Ovary (tissue), 3 donors: Measurements from ENCODE around the gene SLC7A1.

Source experiments
- EP300 ChIP-seq: sonication (generic); formaldehyde crosslinking; IDR thresholded peaks from one replicate; pipeline ENCODE4 v1.6.1; 2017; ENCODE audit warnings: antibody characterized with exemption
- TF ChIP-seq, protein P1 (sequence below), 3 donors: fragments of 450-650 bp in 2 of 3; fragments of 200-600 bp in 1 of 3; IDR thresholded peaks; one replicate each; pipeline versions ENCODE4 v1.5.1 to v1.8.0; 2016 to 2022; ENCODE audit warnings: antibody characterized with exemption in 3 of 3, mild to moderate bottlenecking in 1 of 3
- donor health status: DM: no; HTN: no; CAD: no.

DNA sequence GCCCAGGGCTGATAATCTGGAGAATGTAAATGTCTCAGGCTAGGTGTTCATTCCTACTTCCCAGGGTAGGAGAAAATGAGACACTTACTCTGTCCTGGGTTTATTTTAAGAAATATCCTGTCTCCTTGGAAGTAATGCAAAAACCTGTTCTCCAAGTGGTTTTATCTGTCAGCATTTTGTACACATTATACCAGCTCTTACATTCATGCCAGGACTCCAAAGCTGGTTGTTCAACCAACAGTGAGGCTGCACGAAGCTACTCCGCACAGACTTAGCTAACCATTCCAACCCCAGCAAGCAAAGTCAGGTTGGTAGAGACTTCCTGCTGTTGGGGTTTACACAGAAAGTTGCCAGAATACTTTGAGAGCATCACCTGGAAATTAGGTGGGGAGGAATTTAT lies 55.6 kb downstream of the SLC7A1 start:
- TF ChIP-seq, protein P1, sequence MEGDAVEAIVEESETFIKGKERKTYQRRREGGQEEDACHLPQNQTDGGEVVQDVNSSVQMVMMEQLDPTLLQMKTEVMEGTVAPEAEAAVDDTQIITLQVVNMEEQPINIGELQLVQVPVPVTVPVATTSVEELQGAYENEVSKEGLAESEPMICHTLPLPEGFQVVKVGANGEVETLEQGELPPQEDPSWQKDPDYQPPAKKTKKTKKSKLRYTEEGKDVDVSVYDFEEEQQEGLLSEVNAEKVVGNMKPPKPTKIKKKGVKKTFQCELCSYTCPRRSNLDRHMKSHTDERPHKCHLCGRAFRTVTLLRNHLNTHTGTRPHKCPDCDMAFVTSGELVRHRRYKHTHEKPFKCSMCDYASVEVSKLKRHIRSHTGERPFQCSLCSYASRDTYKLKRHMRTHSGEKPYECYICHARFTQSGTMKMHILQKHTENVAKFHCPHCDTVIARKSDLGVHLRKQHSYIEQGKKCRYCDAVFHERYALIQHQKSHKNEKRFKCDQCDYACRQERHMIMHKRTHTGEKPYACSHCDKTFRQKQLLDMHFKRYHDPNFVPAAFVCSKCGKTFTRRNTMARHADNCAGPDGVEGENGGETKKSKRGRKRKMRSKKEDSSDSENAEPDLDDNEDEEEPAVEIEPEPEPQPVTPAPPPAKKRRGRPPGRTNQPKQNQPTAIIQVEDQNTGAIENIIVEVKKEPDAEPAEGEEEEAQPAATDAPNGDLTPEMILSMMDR (IDR thresholded peaks at IDR 0.05): no peak
- TF ChIP-seq EP300: no peak
